Measurements from ENCODE around the gene AKR1C4. TPM values are rescaled to one million over a fixed set of nuclear protein-coding genes. Genes with fewer than 3 reads are reported as not detected.

Gene AKR1C4
- total and polyA plus RNA-seq, 2 of the 8 experiments (the other 6 are each of a cell fraction or from before 2014, with no cell fraction given): not detected

- Histone ChIP-seq H3K14ac (ENCODE audit: insufficient read length) (no peak overlapping the region), H3K27me3 (replicated peaks in 1 of 4; ENCODE audit: control insufficient read depth in 3 of 4, extremely low read depth in 1 of 4, insufficient read depth in 3 of 4, low read length in 3 of 4) (no peaks in the 10 kb centered on the region), H2BK12ac (ENCODE audit: low read depth, low read length) (no peak overlapping the region), H4K8ac (ENCODE audit: extremely low read depth, insufficient read depth, low read length) (no peak overlapping the region), H3K4me2 (ENCODE audit: insufficient read depth in 1 of 2, low read depth in 2 of 2, low read length in 2 of 2) (no peak overlapping the region), H2AFZ (ENCODE audit: low read length) (no peak overlapping the region), H3K23me2 (ENCODE audit: low read depth, low read length) (no peaks in the 10 kb centered on the region), H3K4me1 (replicated peaks in 1 of 4; ENCODE audit: control insufficient read depth in 3 of 4, insufficient read depth in 4 of 4, low read length in 3 of 4) (peaks cover 0 to 5% (median 3%) of the 10 kb centered on the region in 4 experiments; a peak in 3 of 7 replicates), H3K18ac (ENCODE audit: extremely low read depth, low read length) (no peak overlapping the region), H2AK5ac (ENCODE audit: low read depth, low read length) (no peak overlapping the region), H3K9me3 (ENCODE audit: insufficient read depth in 2 of 2, low read depth in 1 of 2, low read length in 1 of 2) (peaks cover 9 to 15% of the 10 kb centered on the region in 2 experiments), H2BK5ac (ENCODE audit: low read depth, low read length) (no peak overlapping the region), H3K79me2 (ENCODE audit: control insufficient read depth in 1 of 2, insufficient read depth in 2 of 2, low read length in 2 of 2) (no peaks in the 10 kb centered on the region), H4K91ac (replicated peaks; ENCODE audit: insufficient read length, low read length) (no peak overlapping the region), H2BK20ac (ENCODE audit: low read length) (no peak overlapping the region), H3K23ac (ENCODE audit: insufficient read length) (no peak overlapping the region), H2BK15ac (ENCODE audit: low read length) (no peak overlapping the region), H3K4ac (replicated peaks; ENCODE audit: insufficient read length, low read depth, low read length) (no peak overlapping the region), H4K5ac (ENCODE audit: insufficient read length, low read depth, low read length) (no peak overlapping the region), H3K9ac (replicated peaks in 1 of 4; ENCODE audit: extremely low read depth in 1 of 4, low read depth in 3 of 4, low read length in 3 of 4) (no peak overlapping the region), H3K36me3 (ENCODE audit: control insufficient read depth in 2 of 4, insufficient read depth in 4 of 4, low read length in 3 of 4) (no peaks in the 10 kb centered on the region), H3K56ac (replicated peaks; ENCODE audit: insufficient read length, low read depth, low read length) (no peak overlapping the region), H3K27ac (ENCODE audit: low read depth, low read length) (no peak overlapping the region), H4K20me1 (replicated peaks in 1 of 2; ENCODE audit: control insufficient read depth in 1 of 2, insufficient read depth in 2 of 2, low read length in 2 of 2) (no peaks in the 10 kb centered on the region), H2BK120ac (replicated peaks; ENCODE audit: low read depth, low read length) (no peak overlapping the region), H3K79me1 (ENCODE audit: low read depth, low read length) (no peaks in the 10 kb centered on the region), H3K4me3 (ENCODE audit: extremely low read depth in 1 of 4, insufficient read depth in 2 of 4, low read depth in 3 of 4, low read length in 4 of 4) (no peak overlapping the region)
- CTCF ChIA-PET (ENCODE audit: partially characterized antibody): interaction anchor here (1.6 to 2.3 kb wide), 3 partner anchors 23 to 29 kb away, joined by 4 to 6 read pairs (median 6); no protein-coding TSS in a partner anchor
- WGBS, 2 experiments (ENCODE audit: extremely low coverage in 1 of 2, insufficient coverage in 1 of 2, insufficient read length in 1 of 2, insufficient replicate concordance in 2 of 2, low coverage in 1 of 2, low lambda C conversion rate in 2 of 2, missing lambda C conversion rate in 1 of 2): 83% methylated on average over 6 of the region's 6 CpGs; no CpG with 5 or more reads in 1 of the 2 experiments
- POLR2A ChIA-PET (ENCODE audit: partially characterized antibody): no interaction called here
- no peak for FAIRE-seq
- no peak for DNase-seq (ENCODE audit: low read depth in 1 of 2, low spot score in 2 of 2)
- TF ChIP-seq CTCF (IDR thresholded peaks at IDR 0.05; ENCODE audit: control extremely low read depth in 1 of 3, insufficient read depth in 1 of 3, low read depth in 1 of 3, low read length in 3 of 3) (no peak), ATF2 (IDR thresholded peaks at IDR 0.05; ENCODE audit: low read length) (no peak), RXRA (IDR thresholded peaks at IDR 0.05; ENCODE audit: insufficient read depth, low read depth, low read length) (no peak), CEBPB (IDR thresholded peaks at IDR 0.05; ENCODE audit: low read depth, low read length) (no peak), TCF12 (IDR thresholded peaks at IDR 0.05; ENCODE audit: low read depth, low read length) (no peak), EZH2 (IDR thresholded peaks at IDR 0.05; ENCODE audit: low read depth, low read length, severe bottlenecking) (no peak)
Observed at GRCh38 chr10:5259132-5259951, 62.7 kb downstream of the AKR1C4 start.

Measured in H1 (cell line).